ENCODE measurements around the gene AGBL1. TPM values are rescaled to one million over a fixed set of nuclear protein-coding genes. Genes with fewer than 3 reads are reported as not detected.
"Not testable (repeated sequence)": the region's sequence is repeated elsewhere in the genome, so short reads cannot be mapped to it uniquely, and the experiment has no call there.

The AGBL1 gene
- total RNA-seq, 2 experiments from 2014 or later = not detected

- H3K4me1 Mint-ChIP-seq (ENCODE audit: low read depth); H3K36me3 Mint-ChIP-seq (ENCODE audit: low read depth); CTCF ChIA-PET; DNase-seq; intact Hi-C loops (cut with micrococcal nuclease); H3K9me3 Mint-ChIP-seq; H3K27me3 Mint-ChIP-seq (ENCODE audit: low read depth); H3K4me3 Mint-ChIP-seq; H3K27ac Mint-ChIP-seq: not testable (repeated sequence)
Observed at GRCh38 chr15:87042619-87043018, 962.9 kb downstream of the AGBL1 start.

- Mint-ChIP-seq H3K27ac (no peak overlapping the region), H3K9me3 (no peaks in the 10 kb centered on the region), H3K27me3 (ENCODE audit: low read depth) (no peaks in the 10 kb centered on the region), H3K4me1 (ENCODE audit: low read depth) (no peaks in the 10 kb centered on the region), H3K4me3 (no peak overlapping the region), H3K36me3 (ENCODE audit: low read depth) (no peaks in the 10 kb centered on the region)
- no peak for DNase-seq
- CTCF ChIA-PET = no interaction called here
- intact Hi-C loops (cut with micrococcal nuclease) = no loop called here
Observed at GRCh38 chr15:87045746-87046145, 966.1 kb downstream of the AGBL1 start.

GRCh38 chr15:87047203-87047965, 967.7 kb downstream of the AGBL1 start:
- intact Hi-C loops (cut with micrococcal nuclease) = no loop called here
- no peaks in the 10 kb centered on the region for H3K36me3 Mint-ChIP-seq (ENCODE audit: low read depth)
- no peaks in the 10 kb centered on the region for H3K9me3 Mint-ChIP-seq
- no peak overlapping the region for H3K4me3 Mint-ChIP-seq
- no peak overlapping the region for H3K27ac Mint-ChIP-seq
- no peaks in the 10 kb centered on the region for H3K4me1 Mint-ChIP-seq (ENCODE audit: low read depth)
- DNase-seq = no peak
- CTCF ChIA-PET = no interaction called here
- H3K27me3 Mint-ChIP-seq (ENCODE audit: low read depth) = peaks cover 4% of the 10 kb centered on the region

Measured in activated naive CD4-positive, alpha-beta T cell treated with anti-CD3 and anti-CD28 coated beads for 36 hours (primary cell).